Heart right ventricle (tissue), 16 donors: ENCODE measurements around the gene GLUD2. TPM values are rescaled to one million over a fixed set of nuclear protein-coding genes. Genes with fewer than 3 reads are reported as not detected.

Source experiments
- ATAC-seq, 8 donors: fragments of 200-7000 bp; cut with Tn5 transposase; one replicate each; pipeline ENCODE4 v1.9.1; 2020; ENCODE audit warnings: mild to moderate bottlenecking in 8 of 8, moderate library complexity in 8 of 8, moderate number of reproducible peaks in 1 of 8
- DNase-seq, 2 donors: peaks; one replicate each; pipeline ENCODE4 v3.0.0-alpha.2; 2020
- H3K27ac ChIP-seq, 10 donors: fragments of 200-600 bp; sonication (generic) in 2 of 10; one replicate each; pipeline versions ENCODE4 v1.5.0 to v1.8.0; 2020 to 2022; ENCODE audit warnings: mild to moderate bottlenecking in 3 of 10
- H3K27me3 ChIP-seq, 7 donors: fragments of 200-600 bp; one replicate each; pipeline ENCODE4 v1.8.0; 2021 to 2022; ENCODE audit warnings: mild to moderate bottlenecking in 2 of 7
- H3K36me3 ChIP-seq, 9 donors: fragments of 200-600 bp; sonication (generic) in 1 of 9; one replicate each; pipeline versions ENCODE4 v1.5.0 to v1.8.0; 2020 to 2022; ENCODE audit warnings: mild to moderate bottlenecking in 2 of 9
- H3K4me1 ChIP-seq, 9 donors: fragments of 200-600 bp; sonication (generic) in 1 of 9; one replicate each; pipeline versions ENCODE4 v1.5.0 to v1.8.0; 2020 to 2022; ENCODE audit warnings: mild to moderate bottlenecking in 4 of 9
- H3K4me3 ChIP-seq, 10 donors: fragments of 200-600 bp; sonication (generic) in 2 of 10; one replicate each; pipeline versions ENCODE4 v1.5.0 to v1.8.0; 2020 to 2022; ENCODE audit warnings: mild to moderate bottlenecking in 7 of 10, moderate library complexity in 2 of 10
- H3K9me3 ChIP-seq, 11 donors: fragments of 200-600 bp in 10 of 11; sonication (generic) in 2 of 11; one replicate each; pipeline versions ENCODE4 v1.5.0 to v1.8.0; 2013 to 2022; ENCODE audit warnings: mild to moderate bottlenecking in 2 of 11, control low read depth in 1 of 11, moderate library complexity in 1 of 11
- WGBS, 2 donors: extraction: QIAGEN DNeasy Blood & Tissue Kit; methylation state at CpG; one replicate each; pipeline ENCODE4 v1.1.7; 2013; ENCODE audit warnings: inconsistent platforms in 1 of 2; 5-methylcytosine and 5-hydroxymethylcytosine counted together
- intact Hi-C, 10 donors: fragments of 100-400 bp; cut with DNase I; formaldehyde crosslinking; loops; one replicate each; pipeline versions ENCODE4 v1.11.1 to v1.14.2; 2022
- polyA plus RNA-seq, 2 donors: library from polyadenylated mRNA; stranded (reverse); fragments of 200-250 nt; gene quantifications; one replicate each; pipeline ENCODE4 v1.2.3, GENCODE V29; 2013
- total RNA-seq, 10 donors: library from RNA; stranded (reverse); fragmentation: NEBNext Ultra II Directional in 3 of 10; extraction: Animal tissue kit (Norgen Biotek cat#: 25700) in 3 of 10; gene quantifications; one replicate each; pipeline versions ENCODE4 v1.2.1 to v1.2.4, GENCODE V29; 2021 to 2023
- TF ChIP-seq, protein P1 (sequence below), 9 donors: fragments of 200-600 bp; sonication (generic) in 2 of 9; IDR thresholded peaks; one replicate each; pipeline versions ENCODE4 v1.5.0 to v1.8.0; 2021 to 2022; ENCODE audit warnings: antibody characterized with exemption in 9 of 9, mild to moderate bottlenecking in 5 of 9, moderate library complexity in 1 of 9
- donor health status: Arrhythmogenic right ventricular cardiomyopathy.
- donor health status: ischemic (EF 13 %, LVEDD 7.1; RV severe dilation, severe dysfunction).
- donor health status: healthy with polysubstance abuse.
- donor health status: DM: no; HTN: yes; CAD: no.
- donor health status: DM: no; HTN: no; CAD: no.
- donor health status: ischemic (EF 25% LVEDD 6.9; RV normal size, moderate dysfunction).
- donor health status: ischemic (EF 25% LVEDD 5.7; RV mildly dilated, moderate dysfunction).
- donor health status: healthy.
- donor health status: DM: yes; HTN: yes; CAD: no.
- donor health status: Ischemic cardiomyopathy.
- donor health status: ischemic (EF 35%, LVEDD 5.7; RV mildly dilated, moderate dysfunction).
- donor health status: nonischemic (EF 11% LVEDD 7.7; RV severe dilation, severe dysfunction).
- donor health status: DM: yes; HTN: yes; CAD: no.
- donor health status: PGD.
- donor health status: ischemic (EF 29% LVEDD 5.4; RV normal size, mild dysfunction).
- donor health status: nonischemic (EF 23%, LVEDD 6.1; RV moderate dilation, normal function).

Gene GLUD2
- total and polyA plus RNA-seq, 12 donors, result 0.62 to 1.7 (median 0.85) TPM

DNA sequence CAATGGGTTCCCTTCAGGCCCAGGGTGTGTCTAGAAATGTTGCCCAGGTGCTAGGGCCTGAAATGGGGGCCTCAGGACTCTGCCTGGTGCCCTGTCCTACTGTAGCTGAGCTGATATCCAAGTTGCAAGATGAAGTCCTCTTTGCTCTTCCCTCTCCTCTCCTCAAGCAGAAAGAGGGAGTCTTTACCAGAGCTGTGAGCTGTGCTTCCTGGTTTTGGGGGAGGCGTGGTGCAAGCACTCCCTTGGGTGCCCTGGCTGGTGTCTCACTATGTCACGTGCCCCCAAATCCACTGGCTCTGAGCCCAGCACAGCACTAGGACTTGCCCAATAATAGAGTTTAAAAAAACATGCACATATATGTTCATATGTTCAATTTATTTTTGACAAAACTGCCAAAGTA, 32.6 kb upstream of the GLUD2 start:
- H3K4me1 ChIP-seq, result peaks cover 0 to 7% (median 0%) of the 10 kb centered on the region in 9 donors
- H3K4me3 ChIP-seq, result no peak overlapping the region
- intact Hi-C loops, result no loop called here
- no peaks in the 10 kb centered on the region for H3K27me3 ChIP-seq
- no peaks in the 10 kb centered on the region for H3K36me3 ChIP-seq
- no peak for DNase-seq
- WGBS, 2 donors, result 77 to 95% methylated on average over 2 of the region's 2 CpGs
- H3K27ac ChIP-seq, result no peak overlapping the region
- peaks cover 0 to 5% (median 0%) of the 10 kb centered on the region in 11 donors for H3K9me3 ChIP-seq
- TF ChIP-seq, protein P1, sequence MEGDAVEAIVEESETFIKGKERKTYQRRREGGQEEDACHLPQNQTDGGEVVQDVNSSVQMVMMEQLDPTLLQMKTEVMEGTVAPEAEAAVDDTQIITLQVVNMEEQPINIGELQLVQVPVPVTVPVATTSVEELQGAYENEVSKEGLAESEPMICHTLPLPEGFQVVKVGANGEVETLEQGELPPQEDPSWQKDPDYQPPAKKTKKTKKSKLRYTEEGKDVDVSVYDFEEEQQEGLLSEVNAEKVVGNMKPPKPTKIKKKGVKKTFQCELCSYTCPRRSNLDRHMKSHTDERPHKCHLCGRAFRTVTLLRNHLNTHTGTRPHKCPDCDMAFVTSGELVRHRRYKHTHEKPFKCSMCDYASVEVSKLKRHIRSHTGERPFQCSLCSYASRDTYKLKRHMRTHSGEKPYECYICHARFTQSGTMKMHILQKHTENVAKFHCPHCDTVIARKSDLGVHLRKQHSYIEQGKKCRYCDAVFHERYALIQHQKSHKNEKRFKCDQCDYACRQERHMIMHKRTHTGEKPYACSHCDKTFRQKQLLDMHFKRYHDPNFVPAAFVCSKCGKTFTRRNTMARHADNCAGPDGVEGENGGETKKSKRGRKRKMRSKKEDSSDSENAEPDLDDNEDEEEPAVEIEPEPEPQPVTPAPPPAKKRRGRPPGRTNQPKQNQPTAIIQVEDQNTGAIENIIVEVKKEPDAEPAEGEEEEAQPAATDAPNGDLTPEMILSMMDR (IDR thresholded peaks at IDR 0.05), result no peak
- ATAC-seq, result no peak

DNA sequence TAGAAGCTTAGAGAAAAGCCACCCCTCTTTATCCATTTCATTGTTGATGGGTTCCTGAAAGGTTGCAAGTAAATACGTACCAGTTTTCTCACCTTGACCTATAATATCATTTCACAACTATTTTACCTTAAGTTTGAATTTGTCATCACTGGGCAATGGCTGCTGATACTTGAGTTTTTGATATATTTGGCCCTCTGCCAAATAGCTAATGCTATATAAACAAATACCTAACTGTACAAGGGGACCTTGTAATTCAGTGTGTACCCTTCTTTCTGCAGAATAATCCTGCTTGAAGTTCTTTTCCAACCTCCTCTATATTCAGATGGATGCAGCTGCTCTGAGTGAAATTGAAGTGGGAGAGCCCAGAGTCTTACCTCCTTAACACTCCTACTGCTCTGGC, 19.0 kb upstream of the GLUD2 start:
- H3K4me3 ChIP-seq, result no peak overlapping the region
- peaks cover 0 to under 1% (median 0%) of the 10 kb centered on the region in 7 donors for H3K27me3 ChIP-seq
- intact Hi-C loops, result no loop called here
- H3K27ac ChIP-seq, result no peak overlapping the region
- WGBS, 2 donors, result 52 to 76% methylated on average over 1 of the region's 1 CpG
- TF ChIP-seq, protein P1 (IDR thresholded peaks at IDR 0.05), result no peak
- DNase-seq (no peak), ATAC-seq (no peak)
- no peaks in the 10 kb centered on the region for H3K4me1 ChIP-seq
- H3K9me3 ChIP-seq, result no peaks in the 10 kb centered on the region
- H3K36me3 ChIP-seq, result no peaks in the 10 kb centered on the region

DNA sequence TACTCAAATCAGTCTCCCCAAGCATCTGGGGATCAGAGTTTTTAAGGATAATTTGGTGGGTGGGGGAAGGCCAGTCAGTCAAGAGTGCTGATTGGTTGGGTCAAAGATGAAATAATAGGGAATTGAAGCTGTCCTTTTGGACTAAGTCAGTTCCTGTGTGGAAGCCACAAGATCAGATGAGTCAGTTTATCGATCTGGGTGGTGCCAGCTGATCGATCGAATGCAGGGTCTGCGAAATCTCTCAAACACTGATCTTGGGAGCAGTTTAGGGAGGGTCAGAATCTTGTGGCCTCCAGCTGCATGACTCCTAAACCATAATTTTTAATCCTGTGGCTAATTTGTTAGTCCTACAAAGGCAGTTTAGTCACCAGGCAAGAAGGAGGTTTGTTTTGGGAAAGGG, 17.3 kb upstream of the GLUD2 start:
- H3K9me3 ChIP-seq, result no peaks in the 10 kb centered on the region
- TF ChIP-seq, protein P1 (IDR thresholded peaks at IDR 0.05), result no peak
- H3K27ac ChIP-seq, result no peak overlapping the region
- H3K4me3 ChIP-seq, result no peak overlapping the region
- H3K4me1 ChIP-seq, result no peaks in the 10 kb centered on the region
- 92 to 95% methylated on average over 4 of the region's 4 CpGs for WGBS, 2 donors
- H3K36me3 ChIP-seq, result no peaks in the 10 kb centered on the region
- peaks cover 0 to 6% (median 0%) of the 10 kb centered on the region in 7 donors for H3K27me3 ChIP-seq
- ATAC-seq, result no peak
- DNase-seq, result no peak
- intact Hi-C loops, result no loop called here

DNA sequence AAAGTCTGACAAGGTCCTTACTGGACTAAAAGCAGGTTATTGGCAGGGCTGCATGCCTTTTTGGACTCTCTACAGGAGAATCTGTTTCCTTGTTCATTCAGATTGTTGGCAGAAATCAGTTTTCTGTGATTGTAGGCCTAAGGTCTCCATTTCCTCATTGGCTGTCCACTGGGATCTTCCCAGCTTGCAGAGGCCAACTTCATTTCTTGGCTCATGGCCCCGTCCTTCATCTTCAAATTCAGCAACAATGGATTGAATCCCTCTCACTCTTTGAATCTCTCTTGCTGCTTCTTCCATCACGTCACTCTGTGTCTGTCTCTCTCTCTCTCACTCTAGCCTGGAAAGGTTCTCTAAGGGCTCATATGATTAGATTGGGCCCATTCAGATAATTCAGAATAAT, 14.9 kb upstream of the GLUD2 start:
- DNase-seq (no peak), ATAC-seq (no peak)
- WGBS, 2 donors, result 20 to 55% methylated on average over 2 of the region's 2 CpGs
- Histone ChIP-seq H3K4me3 (no peak overlapping the region), H3K27ac (no peak overlapping the region), H3K9me3 (no peaks in the 10 kb centered on the region), H3K4me1 (no peaks in the 10 kb centered on the region), H3K27me3 (peaks cover 0 to 6% (median 0%) of the 10 kb centered on the region in 7 donors), H3K36me3 (no peaks in the 10 kb centered on the region)
- TF ChIP-seq, protein P1 (IDR thresholded peaks at IDR 0.05), result no peak
- intact Hi-C loops, result no loop called here
